ENCODE results near the gene RAPSN. TPM values are rescaled to one million over a fixed set of nuclear protein-coding genes. Genes with fewer than 3 reads are reported as not detected.

The RAPSN gene
- total and polyA plus RNA-seq, 2 donors (not counting 1 experiment from before 2014, with no cell fraction given): 0.25 to 1.0 TPM

DNA sequence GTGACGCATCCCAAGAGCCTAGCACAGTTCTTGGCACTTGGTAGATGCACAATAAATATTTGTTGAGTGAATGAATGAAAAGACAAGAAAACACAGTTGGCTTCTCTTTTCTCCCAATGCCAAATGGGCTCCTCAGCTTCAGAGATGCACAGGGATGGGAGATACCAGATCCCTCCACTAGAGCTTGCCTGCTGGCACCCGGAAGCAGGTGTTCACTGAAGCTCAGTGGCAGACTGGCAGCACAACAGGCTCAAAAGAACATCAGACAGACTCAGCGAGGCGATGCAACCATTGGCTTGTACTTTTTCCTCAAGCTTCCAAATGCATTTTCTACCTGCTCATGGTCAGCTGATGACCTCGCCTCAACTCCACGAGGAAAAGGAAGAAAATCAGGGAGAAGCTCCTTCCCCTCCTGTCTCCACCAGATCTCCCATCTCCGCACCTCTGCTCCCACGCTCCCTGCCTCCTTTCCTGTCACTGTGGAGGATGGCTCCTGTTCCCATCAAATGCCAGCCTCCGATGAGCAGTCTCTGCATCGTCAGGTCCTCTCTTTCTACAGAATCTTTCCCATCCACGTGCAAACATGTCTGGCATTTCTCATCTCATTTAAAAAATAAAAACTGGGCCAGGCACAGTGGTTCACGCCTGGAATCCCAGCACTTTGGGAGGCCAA is 5.8 kb downstream of the RAPSN start:
- ATAC-seq (ENCODE audit: low read depth) (no peak), DNase-seq (no peak)
- no peak overlapping the region for H2AFZ ChIP-seq (ENCODE audit: insufficient read depth, low read depth, low read length, poor library complexity, severe bottlenecking)
- H3K4me1 ChIP-seq (ENCODE audit: control insufficient read depth in 2 of 2, insufficient read depth in 2 of 2, low read length in 2 of 2): no peaks in the 10 kb centered on the region
- no peak overlapping the region for H3K27ac Mint-ChIP-seq
- no peak overlapping the region for H3K27ac ChIP-seq (ENCODE audit: low read length in 2 of 2)
- H3K9ac ChIP-seq (ENCODE audit: low read length): no peak overlapping the region
- no peaks in the 10 kb centered on the region for H3K79me2 ChIP-seq (ENCODE audit: control insufficient read depth, insufficient read depth, low read length)
- H3K27me3 Mint-ChIP-seq: no peaks in the 10 kb centered on the region
- no peak overlapping the region for H3K4me3 Mint-ChIP-seq
- H4K20me1 ChIP-seq (ENCODE audit: control insufficient read depth, insufficient read depth, low read length, poor library complexity, severe bottlenecking): no peaks in the 10 kb centered on the region
- ChIA-PET CTCF (no interaction called here), POLR2A (no interaction called here)
- intact Hi-C loops (cut with micrococcal nuclease): no loop called here
- H3K4me3 ChIP-seq (ENCODE audit: control extremely low read depth in 1 of 5, extremely low read depth in 1 of 5, insufficient read depth in 1 of 5, low read depth in 2 of 5, low read length in 4 of 5): no peak overlapping the region
- no peak for TF ChIP-seq EZH2 (IDR thresholded peaks at IDR 0.05; ENCODE audit: borderline replicate concordance, insufficient read depth, low read depth, low read length, poor library complexity, severe bottlenecking)
- TF ChIP-seq, protein P1, sequence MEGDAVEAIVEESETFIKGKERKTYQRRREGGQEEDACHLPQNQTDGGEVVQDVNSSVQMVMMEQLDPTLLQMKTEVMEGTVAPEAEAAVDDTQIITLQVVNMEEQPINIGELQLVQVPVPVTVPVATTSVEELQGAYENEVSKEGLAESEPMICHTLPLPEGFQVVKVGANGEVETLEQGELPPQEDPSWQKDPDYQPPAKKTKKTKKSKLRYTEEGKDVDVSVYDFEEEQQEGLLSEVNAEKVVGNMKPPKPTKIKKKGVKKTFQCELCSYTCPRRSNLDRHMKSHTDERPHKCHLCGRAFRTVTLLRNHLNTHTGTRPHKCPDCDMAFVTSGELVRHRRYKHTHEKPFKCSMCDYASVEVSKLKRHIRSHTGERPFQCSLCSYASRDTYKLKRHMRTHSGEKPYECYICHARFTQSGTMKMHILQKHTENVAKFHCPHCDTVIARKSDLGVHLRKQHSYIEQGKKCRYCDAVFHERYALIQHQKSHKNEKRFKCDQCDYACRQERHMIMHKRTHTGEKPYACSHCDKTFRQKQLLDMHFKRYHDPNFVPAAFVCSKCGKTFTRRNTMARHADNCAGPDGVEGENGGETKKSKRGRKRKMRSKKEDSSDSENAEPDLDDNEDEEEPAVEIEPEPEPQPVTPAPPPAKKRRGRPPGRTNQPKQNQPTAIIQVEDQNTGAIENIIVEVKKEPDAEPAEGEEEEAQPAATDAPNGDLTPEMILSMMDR (IDR thresholded peaks at IDR 0.05): no peak
- H3K4me1 Mint-ChIP-seq: no peaks in the 10 kb centered on the region
- H3K9me3 ChIP-seq (ENCODE audit: control extremely low read depth in 1 of 3, control insufficient read depth in 2 of 3, insufficient read depth in 1 of 3, low read length in 2 of 3): no peaks in the 10 kb centered on the region
- WGBS (ENCODE audit: insufficient coverage): 97% methylated on average over 11 of the region's 12 CpGs
- no peaks in the 10 kb centered on the region for H3K36me3 ChIP-seq (replicated peaks in 1 of 2; ENCODE audit: control extremely low read depth in 1 of 2, control insufficient read depth in 1 of 2, extremely low read depth in 1 of 2, insufficient read depth in 2 of 2, low read length in 1 of 2)
- no peak overlapping the region for H3K4me2 ChIP-seq (replicated peaks; ENCODE audit: low read depth, low read length, poor library complexity, severe bottlenecking)
- H3K27me3 ChIP-seq (replicated peaks in 1 of 4; ENCODE audit: control extremely low read depth in 1 of 4, control insufficient read depth in 3 of 4, insufficient read depth in 4 of 4, low read length in 3 of 4): no peaks in the 10 kb centered on the region
- H3K9me3 Mint-ChIP-seq (ENCODE audit: insufficient read depth): no peaks in the 10 kb centered on the region

DNA sequence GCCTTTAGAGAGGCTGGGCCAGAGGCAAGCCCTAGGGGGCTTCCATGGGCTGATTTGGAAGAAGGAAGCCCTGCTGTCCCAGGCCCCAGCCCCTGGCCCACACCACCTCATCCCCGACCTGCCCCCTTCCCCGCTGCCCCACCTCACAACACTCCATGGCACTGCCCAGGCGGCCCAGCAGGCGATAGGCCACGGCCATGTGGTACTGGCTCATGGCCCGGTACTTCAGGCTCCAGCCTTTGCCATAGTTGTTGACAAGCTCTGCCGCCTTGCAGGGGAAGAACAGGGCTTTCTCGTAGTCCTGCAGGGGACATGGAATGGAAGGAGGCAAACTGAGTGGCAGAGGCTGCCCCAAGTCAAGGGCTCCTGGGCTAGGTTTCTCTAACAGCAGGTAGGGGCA is 6.4 kb downstream of the RAPSN start:
- POLR2A ChIA-PET: no interaction called here
- intact Hi-C loops (cut with micrococcal nuclease): no loop called here
- DNase-seq (no peak), ATAC-seq (ENCODE audit: low read depth) (no peak)
- Mint-ChIP-seq H3K4me3 (no peak overlapping the region), H3K4me1 (no peaks in the 10 kb centered on the region), H3K27me3 (no peaks in the 10 kb centered on the region), H3K9me3 (ENCODE audit: insufficient read depth) (no peaks in the 10 kb centered on the region), H3K27ac (no peak overlapping the region)
- no peak overlapping the region for H3K4me2 ChIP-seq (replicated peaks; ENCODE audit: low read depth, low read length, poor library complexity, severe bottlenecking)
- H3K9me3 ChIP-seq (ENCODE audit: control extremely low read depth in 1 of 3, control insufficient read depth in 2 of 3, insufficient read depth in 1 of 3, low read length in 2 of 3): no peaks in the 10 kb centered on the region
- H3K27ac ChIP-seq (ENCODE audit: low read length in 2 of 2): no peak overlapping the region
- no peak for TF ChIP-seq EZH2 (IDR thresholded peaks at IDR 0.05; ENCODE audit: borderline replicate concordance, insufficient read depth, low read depth, low read length, poor library complexity, severe bottlenecking)
- TF ChIP-seq, protein P1 (IDR thresholded peaks at IDR 0.05): no peak
- no peaks in the 10 kb centered on the region for H4K20me1 ChIP-seq (ENCODE audit: control insufficient read depth, insufficient read depth, low read length, poor library complexity, severe bottlenecking)
- no peaks in the 10 kb centered on the region for H3K36me3 ChIP-seq (replicated peaks in 1 of 2; ENCODE audit: control extremely low read depth in 1 of 2, control insufficient read depth in 1 of 2, extremely low read depth in 1 of 2, insufficient read depth in 2 of 2, low read length in 1 of 2)
- no peaks in the 10 kb centered on the region for H3K27me3 ChIP-seq (replicated peaks in 1 of 4; ENCODE audit: control extremely low read depth in 1 of 4, control insufficient read depth in 3 of 4, insufficient read depth in 4 of 4, low read length in 3 of 4)
- H3K79me2 ChIP-seq (ENCODE audit: control insufficient read depth, insufficient read depth, low read length): no peaks in the 10 kb centered on the region
- no peaks in the 10 kb centered on the region for H3K4me1 ChIP-seq (ENCODE audit: control insufficient read depth in 2 of 2, insufficient read depth in 2 of 2, low read length in 2 of 2)
- WGBS (ENCODE audit: insufficient coverage): 98% methylated on average over 8 of the region's 8 CpGs
- H2AFZ ChIP-seq (ENCODE audit: insufficient read depth, low read depth, low read length, poor library complexity, severe bottlenecking): no peak overlapping the region
- H3K4me3 ChIP-seq (ENCODE audit: control extremely low read depth in 1 of 5, extremely low read depth in 1 of 5, insufficient read depth in 1 of 5, low read depth in 2 of 5, low read length in 4 of 5): no peak overlapping the region
- H3K9ac ChIP-seq (ENCODE audit: low read length): no peak overlapping the region
- CTCF ChIA-PET: no interaction called here
